Measurements from ENCODE around the gene KLF11. TPM values are rescaled to one million over a fixed set of nuclear protein-coding genes. Genes with fewer than 3 reads are reported as not detected.
"Not testable (repeated sequence)": the region's sequence is repeated elsewhere in the genome, so short reads cannot be mapped to it uniquely, and the experiment has no call there.

KLF11 gene
- total RNA-seq, 1 donor from 2014 or later: 7.8 TPM

GRCh38 chr2:10004836-10005235 lies 38.5 kb upstream of the KLF11 start:
- no peak for DNase-seq (ENCODE audit: low spot score)
- H3K36me3 Mint-ChIP-seq (ENCODE audit: low read depth): no peaks in the 10 kb centered on the region
- no peaks in the 10 kb centered on the region for H3K4me1 Mint-ChIP-seq (ENCODE audit: low read depth)
- H3K9me3 Mint-ChIP-seq: no peaks in the 10 kb centered on the region
- peaks cover 2% of the 10 kb centered on the region for H3K27me3 Mint-ChIP-seq (ENCODE audit: insufficient read depth)
- no peak overlapping the region for H3K4me3 Mint-ChIP-seq
- intact Hi-C loops (cut with micrococcal nuclease): no loop called here
- no peak overlapping the region for H3K27ac Mint-ChIP-seq

DNA sequence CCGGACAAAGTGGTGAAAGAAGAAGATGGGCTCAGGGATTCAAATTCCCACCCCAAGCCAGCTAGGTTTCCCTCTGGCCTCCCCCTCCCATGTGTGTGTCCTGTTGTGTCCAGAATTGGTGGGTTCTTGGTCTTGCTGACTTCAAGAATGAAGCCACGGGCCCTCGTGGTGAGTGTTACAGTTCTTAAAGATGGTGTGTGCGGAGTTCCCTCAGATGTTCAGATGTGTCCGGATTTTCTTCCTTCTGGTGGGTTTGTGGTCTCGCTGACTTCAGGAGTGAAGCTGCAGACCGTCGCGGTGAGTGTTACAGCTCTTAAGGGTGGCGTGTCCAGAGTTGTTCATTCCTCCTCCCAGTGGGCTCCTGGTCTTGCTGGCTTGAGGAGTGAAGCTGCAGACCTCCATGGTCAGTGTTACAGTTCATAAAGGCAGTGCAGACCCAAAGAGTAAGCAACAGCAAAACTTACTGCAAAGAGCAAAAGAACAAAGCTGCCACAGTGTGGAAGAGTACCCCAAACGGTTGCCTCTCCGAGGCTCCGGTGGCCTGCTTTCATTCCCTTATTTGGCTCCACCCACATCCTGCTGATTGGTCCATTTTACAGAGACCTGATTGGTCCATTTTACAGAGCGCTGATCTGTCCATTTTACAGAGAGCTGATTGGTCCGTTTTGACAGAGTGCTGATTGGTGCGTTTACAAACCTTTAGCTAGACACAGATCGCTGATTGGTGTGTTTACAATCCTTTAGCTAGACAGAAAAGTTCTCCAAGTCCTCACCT lies 37.7 kb upstream of the KLF11 start:
- peaks cover 2% of the 10 kb centered on the region for H3K27me3 Mint-ChIP-seq (ENCODE audit: insufficient read depth)
- no peak overlapping the region for H3K27ac Mint-ChIP-seq
- no peak overlapping the region for H3K4me3 Mint-ChIP-seq
- H3K4me1 Mint-ChIP-seq (ENCODE audit: low read depth): no peaks in the 10 kb centered on the region
- DNase-seq (ENCODE audit: low spot score): no peak
- intact Hi-C loops (cut with micrococcal nuclease): no loop called here
- H3K9me3 Mint-ChIP-seq: no peaks in the 10 kb centered on the region
- no peaks in the 10 kb centered on the region for H3K36me3 Mint-ChIP-seq (ENCODE audit: low read depth)

DNA sequence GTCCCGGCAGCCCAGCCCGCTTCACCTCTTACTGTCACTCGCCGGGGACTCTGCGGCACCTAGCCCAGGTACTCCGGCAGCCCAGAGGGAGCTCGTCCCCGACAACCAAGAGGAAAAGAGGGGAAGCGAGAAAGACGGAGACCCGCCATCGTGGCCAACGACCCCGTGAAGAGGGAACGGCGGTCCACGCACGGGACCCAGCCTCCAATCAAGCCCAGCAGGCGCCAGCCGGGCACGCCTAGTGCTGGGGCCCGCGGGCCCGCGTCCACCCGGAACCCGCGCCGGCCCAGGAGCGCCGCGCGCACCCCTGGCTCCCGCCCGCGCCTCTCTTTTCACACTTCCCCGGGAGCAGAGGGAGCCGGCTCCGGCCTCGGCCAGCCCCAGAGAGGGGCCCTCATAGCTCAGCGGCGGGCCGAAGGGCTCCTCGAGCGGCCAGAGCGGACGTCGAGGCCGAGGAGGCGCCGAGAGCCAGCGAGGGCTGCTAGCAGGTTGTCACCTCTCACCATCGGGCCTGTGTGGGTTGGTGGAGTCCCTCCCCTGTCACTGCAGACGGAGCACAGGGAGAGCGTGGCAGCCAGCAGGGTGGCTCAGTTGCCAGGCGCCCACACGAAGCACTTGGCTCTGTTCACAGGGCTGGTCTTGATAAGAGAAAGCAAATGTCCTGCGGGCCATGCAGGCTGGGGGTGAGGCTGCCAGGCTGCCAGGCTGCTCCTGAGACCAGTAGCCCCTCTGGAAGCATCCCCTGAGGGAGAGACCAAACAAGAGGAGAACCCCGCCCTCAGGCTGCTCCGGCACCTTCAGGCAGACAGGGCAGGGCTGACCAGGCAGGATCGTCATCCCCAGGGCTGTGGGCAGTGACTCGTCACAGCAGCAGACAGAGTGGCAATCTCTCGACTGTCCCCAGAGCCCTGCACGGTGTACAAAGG lies 36.9 kb upstream of the KLF11 start:
- Mint-ChIP-seq H3K9me3 (no peaks in the 10 kb centered on the region), H3K27ac (no peak overlapping the region), H3K4me3 (no peak overlapping the region), H3K36me3 (ENCODE audit: low read depth) (no peaks in the 10 kb centered on the region), H3K4me1 (ENCODE audit: low read depth) (no peaks in the 10 kb centered on the region), H3K27me3 (ENCODE audit: insufficient read depth) (peaks cover 2% of the 10 kb centered on the region)
- no peak for DNase-seq (ENCODE audit: low spot score)
- intact Hi-C loops (cut with micrococcal nuclease): no loop called here

- no peaks in the 10 kb centered on the region for H3K4me1 Mint-ChIP-seq (ENCODE audit: low read depth)
- no peak overlapping the region for H3K4me3 Mint-ChIP-seq
- peaks cover 2% of the 10 kb centered on the region for H3K27me3 Mint-ChIP-seq (ENCODE audit: insufficient read depth)
- H3K9me3 Mint-ChIP-seq: no peaks in the 10 kb centered on the region
- intact Hi-C loops (cut with micrococcal nuclease): no loop called here
- H3K27ac Mint-ChIP-seq: no peak overlapping the region
- no peaks in the 10 kb centered on the region for H3K36me3 Mint-ChIP-seq (ENCODE audit: low read depth)
- DNase-seq (ENCODE audit: low spot score): no peak
Observed at GRCh38 chr2:10007435-10007834, 35.9 kb upstream of the KLF11 start.

GRCh38 chr2:10007921-10008808 lies 35.2 kb upstream of the KLF11 start:
- Mint-ChIP-seq H3K27ac (no peak overlapping the region), H3K36me3 (ENCODE audit: low read depth) (no peaks in the 10 kb centered on the region), H3K27me3 (ENCODE audit: insufficient read depth) (peaks cover 2% of the 10 kb centered on the region), H3K9me3 (no peaks in the 10 kb centered on the region), H3K4me3 (no peak overlapping the region), H3K4me1 (ENCODE audit: low read depth) (no peaks in the 10 kb centered on the region)
- intact Hi-C loops (cut with micrococcal nuclease): no loop called here
- no peak for DNase-seq (ENCODE audit: low spot score)

GRCh38 chr2:10008809-10009176 lies 34.6 kb upstream of the KLF11 start:
- peaks cover 2% of the 10 kb centered on the region for H3K27me3 Mint-ChIP-seq (ENCODE audit: insufficient read depth)
- intact Hi-C loops (cut with micrococcal nuclease): no loop called here
- no peaks in the 10 kb centered on the region for H3K4me1 Mint-ChIP-seq (ENCODE audit: low read depth)

DNA sequence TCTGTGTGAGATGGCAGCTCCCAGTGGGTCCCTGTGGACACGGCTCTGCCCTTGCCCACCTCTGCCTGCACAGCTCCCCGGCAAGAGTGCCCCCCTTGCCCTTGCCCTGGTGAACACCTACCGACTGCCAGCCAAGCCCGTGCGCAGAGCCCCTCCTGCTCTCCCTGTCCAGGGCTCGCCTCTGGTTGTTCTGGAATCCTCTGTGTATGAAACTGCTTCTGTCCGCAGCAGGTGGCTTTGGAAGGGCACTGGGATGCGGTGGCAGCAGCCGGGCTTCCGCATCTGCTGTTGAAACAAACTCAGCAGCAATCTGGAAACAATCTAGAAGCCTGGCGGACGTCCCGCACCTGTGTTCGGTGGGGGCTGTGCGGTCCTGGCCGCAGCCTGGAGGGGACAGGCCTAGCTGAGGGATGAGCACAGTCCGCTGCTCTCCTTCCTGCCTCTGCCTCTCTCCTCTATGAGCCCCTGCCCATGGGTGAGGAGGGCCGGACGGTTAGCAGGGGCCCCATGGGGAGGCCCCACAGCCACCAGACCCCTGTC lies 34.0 kb upstream of the KLF11 start:
- no peaks in the 10 kb centered on the region for H3K9me3 Mint-ChIP-seq
- no peaks in the 10 kb centered on the region for H3K4me1 Mint-ChIP-seq (ENCODE audit: low read depth)
- peaks cover 2% of the 10 kb centered on the region for H3K27me3 Mint-ChIP-seq (ENCODE audit: insufficient read depth)
- intact Hi-C loops (cut with micrococcal nuclease): no loop called here
- no peak for DNase-seq (ENCODE audit: low spot score)
- no peak overlapping the region for H3K27ac Mint-ChIP-seq
- H3K36me3 Mint-ChIP-seq (ENCODE audit: low read depth): no peaks in the 10 kb centered on the region
- H3K4me3 Mint-ChIP-seq: no peak overlapping the region

More at GRCh38 chr2:10008809-10009176, 34.6 kb upstream of the KLF11 start:
- DNase-seq (ENCODE audit: low spot score): no peak
- Mint-ChIP-seq H3K36me3 (ENCODE audit: low read depth) (no peaks in the 10 kb centered on the region), H3K4me3 (no peak overlapping the region), H3K9me3 (no peaks in the 10 kb centered on the region), H3K27ac (no peak overlapping the region)

DNA sequence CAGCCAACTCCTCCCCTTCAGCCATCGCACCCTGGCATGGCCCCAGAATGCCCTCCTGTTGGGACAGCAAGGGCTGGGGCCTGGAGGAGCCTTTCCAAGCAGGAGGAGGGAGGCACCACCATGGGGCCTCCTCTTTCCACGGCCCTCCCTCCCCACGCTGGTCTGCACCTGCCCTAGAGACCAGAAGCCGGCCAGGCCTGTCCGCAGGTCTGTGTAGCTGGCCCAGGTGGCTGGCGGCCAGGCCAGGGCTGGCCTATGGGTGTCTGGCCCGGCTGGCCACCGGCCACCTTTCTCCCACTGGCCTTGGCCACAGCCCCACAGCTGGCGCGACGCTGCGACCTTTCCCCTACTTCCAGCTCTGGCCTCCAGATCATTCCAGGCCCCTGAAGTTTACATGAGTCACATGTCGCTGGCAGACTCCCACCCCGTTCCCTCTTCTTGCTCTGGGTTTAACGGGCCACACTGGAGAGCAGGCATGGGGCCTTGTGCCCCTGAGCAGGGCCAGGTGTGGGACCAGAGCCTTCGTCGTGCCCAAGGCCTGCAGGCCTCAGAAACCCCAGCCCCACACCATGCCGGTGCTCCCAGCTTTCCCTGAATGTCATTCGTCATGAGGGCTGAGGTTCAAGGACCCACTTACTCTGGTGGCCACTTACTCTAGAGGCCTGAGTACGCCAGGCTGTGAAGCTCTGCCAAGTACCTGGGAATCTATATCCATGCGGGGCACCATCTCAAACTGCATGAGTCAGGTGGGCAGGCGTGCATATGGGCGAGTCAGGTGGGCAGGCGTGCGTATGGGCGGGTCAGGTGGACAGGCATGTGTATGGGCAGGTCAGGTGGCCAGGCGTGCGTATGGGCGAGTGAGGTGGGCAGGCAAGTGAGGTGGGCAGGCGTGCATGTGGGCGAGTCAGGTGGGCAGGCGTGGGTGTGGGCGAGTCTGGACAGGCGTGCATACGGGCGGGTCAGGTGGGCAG lies 33.3 kb upstream of the KLF11 start:
- DNase-seq (ENCODE audit: low spot score): no peak
- H3K4me1 Mint-ChIP-seq (ENCODE audit: low read depth): no peaks in the 10 kb centered on the region
- H3K27ac Mint-ChIP-seq: no peak overlapping the region
- no peaks in the 10 kb centered on the region for H3K36me3 Mint-ChIP-seq (ENCODE audit: low read depth)
- intact Hi-C loops (cut with micrococcal nuclease): no loop called here
- H3K27me3 Mint-ChIP-seq (ENCODE audit: insufficient read depth): peaks cover 2% of the 10 kb centered on the region
- no peak overlapping the region for H3K4me3 Mint-ChIP-seq
- H3K9me3 Mint-ChIP-seq: no peaks in the 10 kb centered on the region

DNA sequence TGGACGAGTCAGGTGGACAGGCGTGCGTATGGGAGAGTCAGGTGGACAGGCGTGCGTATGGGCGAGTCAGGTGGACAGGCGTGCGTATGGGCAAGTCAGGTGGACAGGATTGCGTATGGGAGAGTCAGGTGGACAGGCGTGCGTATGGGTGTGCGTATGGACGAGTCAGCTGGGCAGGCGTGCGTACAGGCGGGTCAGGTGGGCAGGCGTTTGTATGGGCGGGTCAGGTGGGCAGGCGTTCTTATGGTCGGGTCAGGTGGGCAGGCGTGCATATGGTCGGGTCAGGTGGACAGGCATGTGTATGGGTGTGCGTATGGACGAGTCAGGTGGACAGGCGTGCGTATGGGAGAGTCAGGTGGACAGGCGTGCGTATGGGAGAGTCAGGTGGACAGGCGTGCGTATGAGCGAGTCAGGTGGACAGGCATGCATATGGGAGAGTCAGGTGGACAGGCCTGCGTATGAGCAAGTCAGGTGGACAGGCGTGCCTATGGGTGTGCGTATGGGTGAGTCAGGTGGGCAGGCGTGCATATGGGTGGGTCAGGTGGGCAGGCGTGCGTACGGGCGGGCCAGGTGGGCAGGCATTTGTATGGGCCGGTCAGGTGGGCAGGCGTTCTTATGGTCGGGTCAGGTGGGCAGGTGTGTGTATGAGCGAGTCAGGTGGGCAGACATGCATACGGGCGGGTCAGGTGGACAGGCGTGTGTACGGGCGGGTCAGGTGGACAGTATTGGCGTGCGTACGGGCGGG lies 32.3 kb upstream of the KLF11 start:
- H3K4me1 Mint-ChIP-seq (ENCODE audit: low read depth); H3K9me3 Mint-ChIP-seq; H3K27me3 Mint-ChIP-seq (ENCODE audit: insufficient read depth); H3K36me3 Mint-ChIP-seq (ENCODE audit: low read depth); intact Hi-C loops (cut with micrococcal nuclease); H3K4me3 Mint-ChIP-seq; H3K27ac Mint-ChIP-seq; DNase-seq (ENCODE audit: low spot score): not testable (repeated sequence)

- H3K36me3 Mint-ChIP-seq (ENCODE audit: low read depth); DNase-seq (ENCODE audit: low spot score); H3K27ac Mint-ChIP-seq; H3K9me3 Mint-ChIP-seq; H3K27me3 Mint-ChIP-seq (ENCODE audit: insufficient read depth); H3K4me1 Mint-ChIP-seq (ENCODE audit: low read depth); intact Hi-C loops (cut with micrococcal nuclease); H3K4me3 Mint-ChIP-seq: not testable (repeated sequence)
Observed at GRCh38 chr2:10011606-10012325, 31.6 kb upstream of the KLF11 start.
